ENCODE data around the gene OR11L1.

Gene OR11L1, protein sequence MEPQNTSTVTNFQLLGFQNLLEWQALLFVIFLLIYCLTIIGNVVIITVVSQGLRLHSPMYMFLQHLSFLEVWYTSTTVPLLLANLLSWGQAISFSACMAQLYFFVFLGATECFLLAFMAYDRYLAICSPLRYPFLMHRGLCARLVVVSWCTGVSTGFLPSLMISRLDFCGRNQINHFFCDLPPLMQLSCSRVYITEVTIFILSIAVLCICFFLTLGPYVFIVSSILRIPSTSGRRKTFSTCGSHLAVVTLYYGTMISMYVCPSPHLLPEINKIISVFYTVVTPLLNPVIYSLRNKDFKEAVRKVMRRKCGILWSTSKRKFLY

DNA sequence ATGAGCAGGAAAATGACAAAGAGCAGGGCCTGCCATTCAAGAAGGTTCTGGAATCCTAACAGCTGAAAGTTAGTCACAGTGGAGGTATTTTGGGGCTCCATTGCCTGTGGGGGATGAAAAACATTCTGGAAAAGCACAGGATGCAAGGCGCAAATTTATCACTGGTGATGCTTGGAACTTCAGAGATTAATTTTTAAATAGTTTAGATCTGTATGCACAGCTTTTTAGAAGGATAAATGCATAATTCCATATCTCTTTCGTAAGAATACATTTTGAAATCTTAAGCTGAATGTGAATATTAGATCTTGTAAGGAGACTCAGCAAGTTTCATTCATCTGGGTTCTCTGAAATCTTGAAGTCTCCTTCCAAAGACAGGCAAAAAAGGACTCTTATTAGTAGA lies at the start of gene OR11L1:
TSS of gene OR11L1 (minus strand) at position 101 of the 400 bp plus-strand sequence. CDS start at position 101, 0 bp downstream.
- DNase-seq (ENCODE audit: low read depth): no peak
- no peak within 1 kb of the TSS for H3K4me3 ChIP-seq (ENCODE audit: low read depth, low read length)
- TF ChIP-seq, protein P1, sequence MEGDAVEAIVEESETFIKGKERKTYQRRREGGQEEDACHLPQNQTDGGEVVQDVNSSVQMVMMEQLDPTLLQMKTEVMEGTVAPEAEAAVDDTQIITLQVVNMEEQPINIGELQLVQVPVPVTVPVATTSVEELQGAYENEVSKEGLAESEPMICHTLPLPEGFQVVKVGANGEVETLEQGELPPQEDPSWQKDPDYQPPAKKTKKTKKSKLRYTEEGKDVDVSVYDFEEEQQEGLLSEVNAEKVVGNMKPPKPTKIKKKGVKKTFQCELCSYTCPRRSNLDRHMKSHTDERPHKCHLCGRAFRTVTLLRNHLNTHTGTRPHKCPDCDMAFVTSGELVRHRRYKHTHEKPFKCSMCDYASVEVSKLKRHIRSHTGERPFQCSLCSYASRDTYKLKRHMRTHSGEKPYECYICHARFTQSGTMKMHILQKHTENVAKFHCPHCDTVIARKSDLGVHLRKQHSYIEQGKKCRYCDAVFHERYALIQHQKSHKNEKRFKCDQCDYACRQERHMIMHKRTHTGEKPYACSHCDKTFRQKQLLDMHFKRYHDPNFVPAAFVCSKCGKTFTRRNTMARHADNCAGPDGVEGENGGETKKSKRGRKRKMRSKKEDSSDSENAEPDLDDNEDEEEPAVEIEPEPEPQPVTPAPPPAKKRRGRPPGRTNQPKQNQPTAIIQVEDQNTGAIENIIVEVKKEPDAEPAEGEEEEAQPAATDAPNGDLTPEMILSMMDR (IDR thresholded peaks at IDR 0.05; ENCODE audit: low read depth, low read length): no peak
- TF ChIP-seq, protein P2, sequence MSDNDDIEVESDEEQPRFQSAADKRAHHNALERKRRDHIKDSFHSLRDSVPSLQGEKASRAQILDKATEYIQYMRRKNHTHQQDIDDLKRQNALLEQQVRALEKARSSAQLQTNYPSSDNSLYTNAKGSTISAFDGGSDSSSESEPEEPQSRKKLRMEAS (IDR thresholded peaks at IDR 0.05; ENCODE audit: low read depth, low read length): no peak
- no peak for TF ChIP-seq POLR2A (IDR thresholded peaks at IDR 0.05; ENCODE audit: extremely low read depth, insufficient read length)
- TF ChIP-seq MYC (IDR thresholded peaks at IDR 0.05; ENCODE audit: low read depth, low read length): no peak

DNA sequence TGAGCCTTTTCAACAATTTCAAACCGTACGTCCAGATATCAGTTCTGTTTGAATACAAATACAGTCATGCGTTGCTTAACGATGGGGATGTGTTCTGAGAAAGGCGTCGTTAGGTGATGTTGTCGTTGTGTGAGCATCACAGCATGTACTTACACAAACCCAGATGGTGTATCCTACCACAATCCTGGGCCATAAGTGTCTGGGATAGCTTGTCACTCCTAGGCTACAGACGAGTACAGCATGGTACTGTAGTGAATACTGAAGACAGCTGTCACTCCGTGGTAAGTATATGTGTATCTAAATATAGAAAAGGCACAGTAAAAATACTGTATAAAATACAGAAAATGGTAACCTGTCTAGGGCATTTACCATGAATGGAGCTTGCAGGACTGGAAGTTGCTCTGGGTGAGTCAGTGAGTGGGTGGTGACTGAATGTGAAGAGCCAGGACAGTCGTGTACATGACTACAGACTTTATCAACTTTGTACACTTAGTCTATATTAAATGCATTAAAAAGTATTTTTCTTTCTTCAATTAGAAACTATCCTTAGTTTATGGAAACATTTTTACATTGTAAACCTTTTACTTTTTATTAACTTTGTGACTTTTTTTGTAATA lies 43.2 kb upstream of the OR11L1 start:
- no peak overlapping the region for H3K4me3 ChIP-seq (ENCODE audit: low read depth, low read length)
- no peak for TF ChIP-seq MYC (IDR thresholded peaks at IDR 0.05; ENCODE audit: low read depth, low read length)
- TF ChIP-seq POLR2A (IDR thresholded peaks at IDR 0.05; ENCODE audit: extremely low read depth, insufficient read length): no peak
- TF ChIP-seq, protein P1 (IDR thresholded peaks at IDR 0.05; ENCODE audit: low read depth, low read length): no peak
- TF ChIP-seq, protein P2 (IDR thresholded peaks at IDR 0.05; ENCODE audit: low read depth, low read length): no peak
- no peak for DNase-seq (ENCODE audit: low read depth)

DNA sequence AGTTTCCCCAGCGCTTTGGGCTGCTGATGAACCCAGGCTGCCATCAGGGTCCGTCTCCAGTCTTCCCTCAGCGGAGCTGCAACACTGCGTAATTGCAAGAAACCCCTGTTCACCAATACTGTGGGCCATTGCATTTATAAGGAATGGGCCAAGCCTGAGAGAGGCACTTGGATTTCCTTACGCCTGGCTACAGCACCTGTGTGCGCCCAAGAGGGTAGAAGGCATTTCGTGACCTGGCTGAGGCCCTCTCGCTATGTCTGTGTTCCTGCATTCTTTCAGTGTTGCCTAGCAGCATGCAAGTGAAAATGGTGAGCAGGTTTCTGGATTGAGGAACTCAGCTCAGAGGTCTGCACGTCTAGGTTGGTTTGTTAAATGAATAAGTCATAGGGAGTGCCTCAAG lies 41.6 kb upstream of the OR11L1 start:
- DNase-seq (ENCODE audit: low read depth): no peak
- H3K4me3 ChIP-seq (ENCODE audit: low read depth, low read length): no peak overlapping the region
- TF ChIP-seq, protein P1 (IDR thresholded peaks at IDR 0.05; ENCODE audit: low read depth, low read length): no peak

DNA sequence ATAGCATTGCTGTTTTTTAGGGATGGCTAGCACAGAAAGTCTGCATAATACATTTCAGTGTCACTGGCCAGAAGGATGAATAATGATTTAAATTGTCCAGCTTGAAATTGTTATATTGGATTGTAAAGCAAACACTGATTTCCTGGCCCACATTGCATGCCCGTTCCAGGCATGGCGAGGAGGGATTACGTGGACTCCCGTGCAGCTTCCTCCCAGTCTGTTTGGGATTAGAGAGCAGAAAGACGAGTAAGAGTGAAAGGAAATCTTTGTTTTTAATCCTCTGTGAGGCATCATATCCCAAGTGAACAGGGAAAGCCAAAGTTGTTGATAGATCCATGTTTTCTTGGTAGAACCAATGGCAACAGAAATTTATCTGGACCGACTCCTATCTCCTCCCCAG lies 23.7 kb upstream of the OR11L1 start:
- no peak overlapping the region for H3K4me3 ChIP-seq (ENCODE audit: low read depth, low read length)
- no peak for DNase-seq (ENCODE audit: low read depth)
- no peak for TF ChIP-seq MYC (IDR thresholded peaks at IDR 0.05; ENCODE audit: low read depth, low read length)
- TF ChIP-seq, protein P2 (IDR thresholded peaks at IDR 0.05; ENCODE audit: low read depth, low read length): no peak
- TF ChIP-seq, protein P1 (IDR thresholded peaks at IDR 0.05; ENCODE audit: low read depth, low read length): no peak
- no peak for TF ChIP-seq POLR2A (IDR thresholded peaks at IDR 0.05; ENCODE audit: extremely low read depth, insufficient read length)

DNA sequence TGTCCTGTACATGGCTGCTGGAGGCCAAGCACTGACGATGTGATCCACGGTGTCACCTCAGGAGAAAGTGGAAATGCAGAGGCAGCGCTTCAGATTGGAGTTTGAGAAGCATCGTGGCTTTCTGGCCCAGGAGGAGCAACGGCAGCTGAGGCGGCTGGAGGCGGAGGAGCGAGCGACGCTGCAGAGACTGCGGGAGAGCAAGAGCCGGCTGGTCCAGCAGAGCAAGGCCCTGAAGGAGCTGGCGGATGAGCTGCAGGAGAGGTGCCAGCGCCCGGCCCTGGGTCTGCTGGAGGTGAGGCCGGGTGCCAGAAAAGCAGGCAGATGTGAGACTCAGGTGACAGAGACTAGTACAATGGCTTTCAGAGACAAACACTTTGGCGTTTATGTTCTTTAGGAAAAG lies 22.9 kb upstream of the OR11L1 start:
- TF ChIP-seq POLR2A (IDR thresholded peaks at IDR 0.05; ENCODE audit: extremely low read depth, insufficient read length): no peak
- TF ChIP-seq, protein P1 (IDR thresholded peaks at IDR 0.05; ENCODE audit: low read depth, low read length): no peak
- TF ChIP-seq, protein P2 (IDR thresholded peaks at IDR 0.05; ENCODE audit: low read depth, low read length): no peak
- no peak for TF ChIP-seq MYC (IDR thresholded peaks at IDR 0.05; ENCODE audit: low read depth, low read length)
- no peak overlapping the region for H3K4me3 ChIP-seq (ENCODE audit: low read depth, low read length)
- DNase-seq (ENCODE audit: low read depth): no peak
